Hematopoietic multipotent progenitor cell treated with erythropoietin and hydrocortisone succinate and interleukin-3 and kit ligand, for 17 days (in vitro differentiated cells): ENCODE measurements around the gene CLDN8.

ENCODE experiments used
- DNase-seq: peaks from one replicate; pipeline ENCODE4 v3.0.0-alpha.2; 2015; ENCODE audit warnings: low spot score

Gene CLDN8

DNA sequence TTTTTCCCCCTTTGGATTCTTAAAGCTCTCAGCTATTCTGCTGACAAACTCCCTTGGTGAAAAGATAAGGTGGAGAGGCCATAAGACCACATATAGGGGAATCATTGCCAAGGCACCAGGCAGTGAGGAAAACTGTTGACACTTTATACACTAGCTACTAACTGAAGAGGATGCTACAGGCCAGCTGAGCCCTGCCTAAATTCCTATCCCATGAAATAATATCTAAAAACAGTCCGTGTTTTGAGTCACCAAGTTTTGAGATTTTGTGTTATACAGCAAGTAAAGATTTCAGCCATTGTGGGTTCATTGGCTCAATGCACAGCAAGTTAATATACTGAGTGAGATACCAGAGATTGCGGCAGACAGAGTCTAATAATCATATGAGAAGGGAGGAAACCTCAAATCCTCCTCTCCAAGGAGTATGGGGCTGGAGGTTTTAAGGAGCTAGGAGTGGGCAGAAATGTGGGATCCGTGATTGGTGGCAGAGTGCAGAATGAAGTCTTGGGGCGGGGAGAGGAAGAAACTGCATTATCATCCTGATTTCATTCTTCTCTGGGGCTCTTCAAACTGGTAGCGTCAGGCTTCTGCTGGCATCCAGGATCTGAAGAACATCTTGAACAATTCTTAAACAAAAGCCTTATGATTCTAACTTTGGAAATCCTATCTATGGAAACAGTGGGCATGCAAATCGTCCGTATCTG, 9.2 kb downstream of the CLDN8 start:
- no peak for DNase-seq

DNA sequence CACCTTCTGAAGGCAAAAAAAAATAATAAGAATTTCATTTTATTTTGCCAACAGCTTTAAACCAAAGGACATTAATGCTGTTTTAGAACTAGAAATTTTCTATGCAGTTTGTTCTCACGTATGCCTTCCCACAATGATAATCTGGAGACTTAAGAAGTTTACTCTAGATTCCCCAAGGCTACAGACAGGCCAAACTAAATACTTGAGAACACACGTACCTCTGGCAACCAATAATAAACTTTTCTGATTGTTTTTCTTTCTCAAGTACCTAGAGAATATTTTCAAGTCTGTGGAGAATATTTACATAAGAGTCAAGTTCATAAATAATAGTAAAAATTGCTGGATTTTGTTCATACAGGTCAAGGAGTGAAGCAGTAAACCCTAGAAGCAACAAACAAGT, 15.9 kb downstream of the CLDN8 start:
- DNase-seq: no peak

DNA sequence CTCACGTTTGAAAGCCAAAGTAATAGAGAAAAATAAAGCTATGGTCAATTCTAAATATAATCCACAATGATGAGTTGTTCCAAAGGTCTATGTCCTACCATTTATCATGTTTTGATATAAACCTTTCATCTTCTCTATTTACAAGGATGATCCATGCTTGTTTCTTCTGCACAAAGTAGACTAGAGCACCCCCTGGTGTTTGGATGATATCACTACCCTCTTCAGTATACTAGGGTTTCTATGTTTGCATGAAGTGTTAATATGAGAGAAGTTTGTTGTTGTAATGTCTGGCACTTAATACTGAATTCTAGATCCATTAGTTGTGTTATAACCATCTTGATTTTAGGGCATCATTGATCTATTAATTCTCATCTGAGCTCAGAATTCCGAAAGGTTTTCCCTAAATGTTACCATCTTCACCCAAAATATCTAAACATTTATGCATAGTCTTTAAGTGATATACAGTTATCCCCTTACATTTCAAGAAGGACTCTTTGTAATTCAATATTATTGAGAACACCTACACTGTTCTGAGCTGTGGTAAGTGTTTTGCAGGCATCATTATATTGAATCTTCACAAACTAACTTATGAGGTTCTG, 21.1 kb downstream of the CLDN8 start:
- no peak for DNase-seq

DNA sequence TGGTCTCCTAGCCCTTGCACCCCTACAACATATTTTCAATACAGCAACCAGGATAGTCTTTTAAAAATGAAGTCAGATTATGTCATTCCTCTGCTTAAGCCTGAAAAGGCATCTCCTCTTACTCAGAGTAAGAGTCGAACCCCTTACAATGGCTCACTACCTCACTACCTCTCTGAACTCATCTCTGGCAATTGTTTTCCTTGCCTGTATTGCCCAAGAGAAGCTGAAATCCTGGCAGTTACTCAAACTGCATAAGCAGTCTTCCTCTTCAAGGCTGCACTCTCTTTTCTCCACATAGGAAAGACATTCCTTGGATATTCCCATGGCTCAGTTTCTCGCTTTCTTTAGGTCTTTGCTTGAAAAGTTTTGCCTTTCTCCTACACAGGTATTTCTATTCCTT, 22.7 kb downstream of the CLDN8 start:
- no peak for DNase-seq

DNA sequence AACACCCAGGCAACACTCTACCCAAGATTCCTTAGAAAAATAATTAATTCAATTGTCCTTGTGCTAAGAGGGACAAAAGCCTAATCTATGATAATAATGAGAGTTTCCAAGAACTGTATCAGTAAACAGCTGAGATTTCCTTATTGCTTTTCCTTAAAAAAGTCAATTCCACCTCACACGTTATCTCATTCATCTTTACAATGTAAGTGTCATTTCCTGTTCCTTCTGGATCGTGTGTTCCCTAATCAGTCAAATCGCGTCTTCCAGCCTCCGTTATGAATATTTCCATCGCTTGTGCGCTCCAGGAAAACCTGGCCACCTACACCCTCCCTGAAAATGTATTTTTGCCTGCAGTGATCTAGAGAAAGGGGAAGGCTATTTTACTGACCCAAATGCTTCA, 25.3 kb downstream of the CLDN8 start:
- no peak for DNase-seq

DNA sequence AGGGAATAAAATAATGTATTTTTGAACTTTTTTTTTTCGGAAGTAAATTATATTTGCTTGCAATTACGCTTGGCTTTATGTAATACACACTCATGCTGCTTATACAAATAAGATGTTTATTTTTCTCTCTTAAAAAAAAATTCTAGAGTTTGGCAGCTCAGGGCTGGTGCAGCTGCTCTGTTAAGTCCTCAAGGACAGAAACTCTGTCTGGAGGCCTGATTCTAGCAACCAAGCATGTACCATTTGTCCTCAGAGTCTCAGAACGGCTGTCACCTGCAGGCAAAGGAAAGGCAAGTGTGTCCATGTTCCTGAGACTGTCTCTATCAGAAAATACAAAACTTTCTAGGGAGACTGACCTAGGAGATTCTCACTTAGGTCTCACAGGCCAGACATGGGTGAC, 26.1 kb downstream of the CLDN8 start:
- DNase-seq: no peak

DNA sequence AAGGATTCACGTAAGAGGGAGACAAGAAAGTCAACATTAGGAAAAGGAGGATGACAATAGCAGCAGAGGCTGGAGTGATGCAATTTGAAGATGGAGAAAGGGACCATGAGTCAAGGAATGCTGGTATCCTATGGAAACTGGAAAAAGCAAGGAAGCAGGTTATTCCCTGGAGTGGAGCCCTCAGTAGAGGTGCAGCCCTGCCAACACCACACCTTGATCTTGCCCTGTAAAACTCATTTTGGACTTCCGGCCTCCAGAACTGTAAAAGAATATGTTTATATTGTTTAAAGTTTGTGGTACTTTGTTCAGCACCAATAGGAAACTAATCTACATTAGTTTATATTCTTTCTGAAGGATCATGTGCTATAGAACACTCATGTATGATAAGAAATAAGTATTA, 29.7 kb downstream of the CLDN8 start:
- no peak for DNase-seq

DNA sequence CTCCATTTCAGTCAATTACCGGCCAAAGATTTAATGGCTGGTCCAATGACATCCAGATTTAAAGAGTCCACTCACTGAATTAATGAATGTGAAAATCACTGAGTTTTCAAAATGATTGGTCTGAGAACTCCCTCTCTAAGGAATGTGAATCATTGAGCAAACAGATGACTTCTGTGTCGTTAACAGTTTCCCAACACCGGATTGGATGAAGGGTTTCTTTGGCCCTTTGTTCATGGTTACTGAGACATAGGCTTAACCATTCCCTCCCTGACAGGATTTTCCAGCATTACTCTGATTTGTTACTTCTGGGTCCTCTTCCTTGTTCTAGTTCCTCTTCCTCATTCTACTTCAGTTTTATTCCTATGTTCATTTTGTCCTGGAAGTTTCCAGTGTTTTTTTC, 47.8 kb downstream of the CLDN8 start:
- DNase-seq: no peak

DNA sequence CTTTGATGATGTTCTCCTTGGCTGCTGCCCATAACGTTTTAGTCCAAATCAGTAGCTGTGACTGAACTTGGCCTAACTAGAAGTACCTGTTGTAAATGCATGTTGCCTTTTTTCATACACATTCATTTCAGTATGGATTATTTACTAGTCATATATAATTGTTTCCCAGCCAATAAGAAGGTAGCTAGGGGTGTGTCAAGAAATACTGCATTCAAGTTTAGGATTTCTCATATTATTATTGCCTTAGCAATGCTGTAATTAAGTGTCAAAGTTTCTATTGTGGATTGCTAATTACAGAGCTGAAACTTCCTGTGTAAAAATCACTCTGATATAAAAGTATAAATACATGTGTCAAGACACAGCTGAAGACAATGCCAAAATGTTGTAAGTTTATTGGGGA, 49.2 kb downstream of the CLDN8 start, which contains the start of gene CLDN17:
Gene CLDN17 (minus strand): TSS at position 101 of the 400 bp plus-strand sequence. CDS start 188 bp downstream, outside the sequence.
- no peak for DNase-seq

DNA sequence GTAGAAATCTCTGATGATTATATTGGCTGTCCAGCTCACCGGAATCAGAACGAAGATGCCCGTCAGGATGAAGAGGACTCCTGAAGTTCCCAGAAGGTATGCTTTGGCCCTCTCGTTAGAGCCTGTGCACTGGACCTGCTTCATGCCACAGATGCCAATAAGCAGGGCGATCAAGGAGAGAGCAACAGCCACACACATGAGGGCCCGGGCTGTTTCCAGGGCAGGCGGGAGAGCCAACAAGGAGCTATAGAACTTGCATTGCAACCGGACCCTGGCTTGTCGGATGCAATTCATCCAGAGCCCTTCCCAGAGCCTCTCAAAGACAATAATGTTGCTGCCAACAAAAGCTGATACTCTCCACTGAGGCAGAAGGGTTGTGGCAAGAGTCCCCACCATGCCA, 49.7 kb downstream of the CLDN8 start:
- no peak for DNase-seq

DNA sequence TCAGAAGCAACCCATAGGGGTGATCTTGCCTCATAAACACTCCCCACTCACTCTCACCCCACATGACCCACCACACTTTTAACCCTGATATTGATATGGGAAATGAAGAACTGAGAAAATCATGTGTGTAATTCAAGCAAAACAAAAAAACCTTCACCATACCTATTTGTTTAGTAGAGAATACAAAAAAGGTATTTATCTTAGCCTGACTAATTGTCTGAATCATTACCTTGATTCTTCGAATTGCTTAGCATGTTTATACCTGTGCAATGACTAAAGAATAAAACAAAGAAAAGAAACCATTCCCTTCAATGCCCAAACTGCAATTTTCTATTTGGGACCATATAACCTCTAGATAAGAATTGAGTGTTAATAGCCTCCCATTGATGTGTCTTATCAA, 51.1 kb downstream of the CLDN8 start:
- DNase-seq: no peak
